Posterior cingulate gyrus (tissue), 11 donors: Measurements from ENCODE around the gene SLC5A1.
A peak's percentile ranks its signal among the peaks of the same experiment; 100 is the strongest.

ENCODE experiments used
- DNase-seq, 10 donors: peaks; one replicate each; pipeline versions ENCODE4 v3.0.0 to v3.0.0-alpha.2; 2020 to 2021; ENCODE audit warnings: mixed read lengths in 3 of 10
- intact Hi-C: fragments of 100-400 bp; cut with DNase I; formaldehyde crosslinking; loops from one replicate; pipeline ENCODE4 v1.15.1; 2023

SLC5A1 gene

GRCh38 chr22:32050678-32051515 is 7.8 kb downstream of the SLC5A1 start:
- intact Hi-C loops = no loop called here
- DNase-seq = peak in 5 of 10 donors; percentile 8 to 84 (median 31)

- intact Hi-C loops = no loop called here
- DNase-seq = no peak
Measured at GRCh38 chr22:32052244-32052643, 9.2 kb downstream of the SLC5A1 start.

GRCh38 chr22:32052936-32053791 is 10.1 kb downstream of the SLC5A1 start:
- intact Hi-C loops = no loop called here
- no peak for DNase-seq

- intact Hi-C loops = no loop called here
- DNase-seq = no peak
Measured at GRCh38 chr22:32055069-32055468, 12.0 kb downstream of the SLC5A1 start.

- intact Hi-C loops = no loop called here
- DNase-seq = no peak
Measured at GRCh38 chr22:32058656-32059260, 15.7 kb downstream of the SLC5A1 start.

- no peak for DNase-seq
- intact Hi-C loops = no loop called here
Measured at GRCh38 chr22:32059426-32059825, 16.4 kb downstream of the SLC5A1 start.

- intact Hi-C loops = no loop called here
- no peak for DNase-seq
Measured at GRCh38 chr22:32063701-32064100, 20.6 kb downstream of the SLC5A1 start.

- intact Hi-C loops = no loop called here
- no peak for DNase-seq
Measured at GRCh38 chr22:32066820-32067219, 23.8 kb downstream of the SLC5A1 start.

GRCh38 chr22:32067613-32068012 is 24.6 kb downstream of the SLC5A1 start:
- intact Hi-C loops = no loop called here
- DNase-seq = no peak

GRCh38 chr22:32069579-32070372 is 26.7 kb downstream of the SLC5A1 start:
- no peak for DNase-seq
- intact Hi-C loops = no loop called here

GRCh38 chr22:32073262-32073661 is 30.2 kb downstream of the SLC5A1 start:
- intact Hi-C loops = no loop called here
- no peak for DNase-seq

- intact Hi-C loops = no loop called here
Measured at GRCh38 chr22:32073823-32074380, 30.8 kb downstream of the SLC5A1 start.

GRCh38 chr22:32075997-32076760 is 33.1 kb downstream of the SLC5A1 start:
- intact Hi-C loops = no loop called here

More at GRCh38 chr22:32073823-32074380, 30.8 kb downstream of the SLC5A1 start:
- DNase-seq = no peak

GRCh38 chr22:32076761-32077084 is 33.7 kb downstream of the SLC5A1 start:
- DNase-seq = no peak
- intact Hi-C loops = no loop called here

More at GRCh38 chr22:32075997-32076760, 33.1 kb downstream of the SLC5A1 start:
- DNase-seq = no peak

- intact Hi-C loops = no loop called here
- no peak for DNase-seq
Measured at GRCh38 chr22:32077151-32077550, 34.1 kb downstream of the SLC5A1 start.

- no peak for DNase-seq
- intact Hi-C loops = no loop called here
Measured at GRCh38 chr22:32079130-32080089, 36.3 kb downstream of the SLC5A1 start.

GRCh38 chr22:32080904-32081303 is 37.8 kb downstream of the SLC5A1 start:
- DNase-seq = peak in 2 of 10 donors; percentile 8 to 12
- intact Hi-C loops = no loop called here

GRCh38 chr22:32082331-32082730 is 39.3 kb downstream of the SLC5A1 start:
- no peak for DNase-seq
- intact Hi-C loops = loop anchor here (2.0 kb wide), 1 partner anchor 104 kb away; no protein-coding TSS in a partner anchor
